Right kidney (tissue), 9 donors: ENCODE measurements around the gene KRT39.
"Not testable (repeated sequence)": the region's sequence is repeated elsewhere in the genome, so short reads cannot be mapped to it uniquely, and the experiment has no call there.

Source experiments
- DNase-seq: peaks from one replicate; pipeline ENCODE4 v3.0.0-alpha.2; 2016
- long read RNA-seq, 8 donors: transcript quantifications; one replicate each; lab custom pipeline, GENCODE V29; 2026

Gene KRT39
- long read RNA-seq, donor 1 = 0 reads
- long read RNA-seq, donor 2 = 0 reads
- long read RNA-seq, donor 3 = 0 reads
- long read RNA-seq, donor 4 = 0 reads
- long read RNA-seq, donor 5 = 0 reads
- long read RNA-seq, donor 6 = 0 reads
- long read RNA-seq, donor 7 = 0 reads
- long read RNA-seq, donor 8 = 0 reads

DNA sequence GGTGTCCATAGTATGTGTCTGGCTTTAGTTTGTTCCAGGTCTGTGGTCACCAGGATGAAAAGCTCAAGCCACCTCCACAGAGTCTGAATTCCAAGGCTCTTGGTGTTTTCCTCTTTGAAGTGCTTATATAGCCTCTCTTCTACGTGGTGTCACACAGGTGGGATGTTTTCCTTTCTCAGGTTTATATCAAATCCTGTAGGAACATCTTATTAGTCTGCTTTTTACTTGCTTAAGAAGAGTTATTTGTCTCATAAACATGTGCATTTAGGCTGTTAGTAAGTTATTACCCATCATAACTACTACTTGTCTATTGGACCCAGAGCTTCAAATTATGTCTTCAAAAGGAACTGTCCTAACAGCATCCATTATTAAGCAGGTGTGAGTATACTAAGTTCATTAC is at the start of gene KRT39:
KRT39 (minus strand) TSS at position 101 of the 400 bp plus-strand sequence; CDS start at position 9, 92 bp downstream.
- no peak for DNase-seq

DNA sequence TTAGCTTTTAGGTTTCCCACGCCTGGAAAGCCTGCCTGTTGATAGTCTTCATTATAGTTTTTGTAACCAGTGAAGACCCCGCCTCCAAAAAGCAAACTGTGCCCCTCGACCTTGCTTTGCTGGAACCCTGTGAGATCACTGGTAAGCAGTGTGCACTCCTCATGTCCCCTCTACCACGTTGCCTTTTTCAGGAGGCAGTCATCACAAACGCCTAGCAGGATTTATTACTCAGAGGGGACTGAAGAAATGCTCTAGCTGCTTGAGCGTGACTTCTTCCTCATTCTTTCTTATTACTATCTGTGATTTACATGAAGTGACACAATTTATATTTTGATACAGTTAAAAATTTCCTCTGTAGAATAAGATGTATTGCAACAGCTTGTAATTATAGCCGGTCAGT is 48.7 kb upstream of the KRT39 start:
- no peak for DNase-seq

DNA sequence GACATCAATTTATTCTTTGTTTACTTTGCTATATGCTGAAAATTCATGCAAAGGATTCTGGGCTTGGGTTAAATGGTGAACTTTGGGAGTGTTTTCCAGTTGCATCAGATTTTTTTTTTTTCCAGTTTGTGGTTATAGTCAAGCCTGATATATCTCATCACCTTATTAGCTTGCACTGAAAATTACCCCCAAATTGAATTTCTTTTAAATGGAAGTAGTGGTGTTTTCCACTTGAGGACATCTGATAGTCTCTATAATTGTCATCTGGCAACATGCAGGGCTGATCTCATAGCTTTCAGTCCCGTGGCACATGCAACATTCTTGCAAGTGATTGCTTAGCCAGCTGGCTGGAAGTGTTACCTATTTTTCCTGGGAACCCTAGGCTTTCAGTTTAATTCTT is 46.9 kb upstream of the KRT39 start:
- DNase-seq = no peak

DNA sequence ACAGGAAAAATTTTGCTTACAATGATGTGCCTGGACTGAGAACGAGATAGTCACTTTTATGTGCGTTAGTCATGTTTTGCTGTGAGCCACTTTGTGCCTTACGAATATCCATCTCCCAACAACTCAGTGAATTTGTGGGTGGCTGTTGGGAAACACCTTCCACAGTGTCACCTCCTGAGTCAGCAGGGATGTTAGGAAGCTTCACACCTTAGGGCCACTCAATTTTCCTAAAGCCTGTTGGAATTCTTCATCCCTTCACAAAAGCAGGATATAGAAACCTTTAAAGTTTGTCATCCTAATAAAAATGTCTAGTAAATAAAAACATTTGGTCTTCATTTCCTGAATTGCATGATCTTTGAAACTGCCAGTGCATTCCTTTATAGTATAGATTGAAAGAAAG is 46.4 kb upstream of the KRT39 start:
- no peak for DNase-seq

DNA sequence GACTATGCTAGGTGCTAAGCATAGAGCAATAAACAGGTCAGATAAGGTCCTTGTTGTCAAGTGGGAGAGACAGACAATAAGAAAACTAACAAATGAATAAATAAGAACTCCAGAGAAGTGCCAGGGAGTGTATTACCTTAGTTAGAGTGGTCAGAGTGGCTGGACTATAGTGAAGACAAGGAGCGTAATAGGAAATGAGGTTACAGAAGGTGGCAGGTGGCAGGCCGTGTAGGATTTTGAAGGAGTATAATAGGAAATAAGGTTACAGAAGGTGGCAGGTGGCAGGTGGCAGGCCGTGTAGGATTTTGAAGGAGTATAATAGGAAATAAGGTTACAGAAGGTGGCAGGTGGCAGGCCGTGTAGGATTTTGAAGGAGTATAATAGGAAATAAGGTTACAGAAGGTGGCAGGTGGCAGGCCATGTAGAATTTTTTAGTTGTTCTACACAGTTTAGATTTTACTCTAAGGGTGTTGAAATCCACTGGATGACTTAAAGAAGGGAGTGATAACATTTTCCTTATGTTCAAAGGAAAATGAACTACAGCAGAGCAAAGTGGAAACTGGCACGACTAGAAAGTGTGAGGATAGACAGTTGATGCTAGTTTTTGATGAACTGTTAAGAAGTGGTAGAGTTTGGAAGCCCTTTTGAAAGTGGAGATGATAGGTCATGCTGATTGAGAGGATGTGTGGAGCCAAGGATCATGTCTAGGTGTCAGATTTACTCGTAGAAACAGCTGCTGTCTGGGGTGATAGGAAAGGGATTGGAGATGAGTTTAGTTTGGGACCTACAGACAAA is 45.8 kb upstream of the KRT39 start:
- no peak for DNase-seq

DNA sequence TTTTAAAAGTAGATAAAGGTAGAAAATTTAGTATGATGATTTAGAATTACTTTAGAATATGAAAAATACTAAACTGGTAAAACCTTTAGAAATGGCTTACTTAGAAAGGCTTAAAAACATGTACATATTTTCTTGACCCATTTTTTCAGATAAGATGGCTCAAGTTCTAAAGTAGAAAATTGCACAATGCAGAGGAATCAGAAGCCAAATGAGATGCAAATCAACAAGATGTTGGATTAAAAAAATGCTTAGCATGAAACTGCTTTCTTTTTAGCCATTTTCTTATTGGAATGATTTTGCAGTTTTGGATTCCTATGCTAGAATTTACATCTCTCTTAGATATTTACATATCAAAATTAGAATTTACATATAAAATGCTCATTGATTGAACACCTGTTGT is 43.7 kb upstream of the KRT39 start:
- no peak for DNase-seq

DNA sequence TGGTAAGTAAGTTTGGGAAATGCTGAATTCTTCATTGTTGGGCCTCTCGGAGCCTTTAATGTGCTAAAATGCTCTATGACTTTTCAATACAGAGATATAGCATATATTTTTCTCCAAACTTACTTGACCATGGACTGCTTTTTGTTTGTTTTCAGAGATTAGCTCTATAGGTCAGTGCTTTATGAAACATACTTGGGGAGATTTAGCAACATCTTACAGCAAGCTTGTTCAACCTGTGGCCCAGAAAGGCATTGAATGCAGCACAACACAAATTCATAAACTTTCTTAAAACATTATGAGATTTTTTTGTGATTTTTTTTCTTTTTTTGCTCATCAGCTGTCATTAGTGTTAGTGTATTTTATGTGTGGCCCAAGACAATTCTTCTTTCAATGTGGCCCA is 43.2 kb upstream of the KRT39 start:
- no peak for DNase-seq

DNA sequence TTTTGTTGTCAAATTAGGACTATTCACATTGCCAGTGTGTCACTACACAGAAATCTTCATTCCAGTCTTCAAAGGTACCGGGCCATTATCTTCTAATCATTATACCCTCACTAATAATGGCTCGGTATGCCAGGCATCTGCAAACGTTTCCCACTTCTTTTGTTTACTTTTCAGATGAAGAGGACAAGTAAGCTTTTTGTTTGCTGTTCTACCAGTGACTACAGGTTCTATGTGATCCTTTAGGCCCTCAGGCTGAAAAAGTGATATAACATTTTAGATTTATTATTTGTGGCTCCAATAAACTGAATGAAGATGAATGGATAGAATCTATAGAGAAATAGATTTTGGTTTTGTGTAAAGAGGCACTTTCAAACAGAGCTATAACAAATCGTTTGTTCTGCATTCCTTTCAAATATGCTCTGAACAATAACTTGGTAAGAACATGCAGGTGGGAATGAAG is 42.6 kb upstream of the KRT39 start:
- DNase-seq = no peak

DNA sequence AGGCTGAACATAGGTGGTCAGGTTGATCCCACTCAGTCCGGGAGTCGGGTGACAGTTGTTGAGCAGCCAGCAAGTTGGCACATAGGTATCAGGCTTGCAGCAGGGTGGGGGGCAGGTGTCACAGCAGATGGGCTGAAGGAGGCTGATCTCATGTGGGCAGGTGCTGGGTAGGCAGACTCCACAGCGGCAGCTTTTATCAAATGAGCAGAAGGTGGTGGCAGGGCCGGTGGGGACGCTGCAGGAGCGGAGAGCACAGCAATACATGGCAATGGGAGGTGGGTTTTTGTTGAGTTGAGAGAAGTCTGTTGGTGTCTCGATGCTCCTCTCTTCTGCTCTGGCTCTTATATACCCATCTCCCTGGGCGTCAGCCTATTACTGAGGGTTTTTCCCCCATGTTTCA is 42.1 kb upstream of the KRT39 start, which contains the start of gene KRTAP3-1:
KRTAP3-1 (minus strand) TSS at position 318 of the 400 bp plus-strand sequence; CDS start at position 264, 54 bp downstream.
- no peak for DNase-seq

DNA sequence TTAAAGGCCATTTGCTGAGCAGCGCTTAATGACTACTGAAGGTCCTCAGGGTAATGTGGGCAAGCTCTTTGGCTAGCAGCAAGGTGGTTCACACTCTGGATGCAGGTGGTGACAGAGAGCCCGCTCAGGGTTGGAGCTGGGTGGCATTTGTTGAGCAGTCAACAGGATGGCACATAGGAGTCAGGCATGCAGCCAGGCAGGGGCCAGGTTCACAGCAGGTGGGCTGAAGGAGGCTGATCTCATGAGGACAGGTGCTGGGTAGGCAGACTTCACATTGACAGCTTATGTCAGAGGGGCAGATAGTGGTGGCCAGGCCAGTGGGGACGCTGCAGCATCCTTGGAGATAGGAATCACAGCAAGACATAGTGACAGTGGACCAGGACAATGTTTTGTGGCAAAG is 37.6 kb upstream of the KRT39 start:
- DNase-seq = no peak

DNA sequence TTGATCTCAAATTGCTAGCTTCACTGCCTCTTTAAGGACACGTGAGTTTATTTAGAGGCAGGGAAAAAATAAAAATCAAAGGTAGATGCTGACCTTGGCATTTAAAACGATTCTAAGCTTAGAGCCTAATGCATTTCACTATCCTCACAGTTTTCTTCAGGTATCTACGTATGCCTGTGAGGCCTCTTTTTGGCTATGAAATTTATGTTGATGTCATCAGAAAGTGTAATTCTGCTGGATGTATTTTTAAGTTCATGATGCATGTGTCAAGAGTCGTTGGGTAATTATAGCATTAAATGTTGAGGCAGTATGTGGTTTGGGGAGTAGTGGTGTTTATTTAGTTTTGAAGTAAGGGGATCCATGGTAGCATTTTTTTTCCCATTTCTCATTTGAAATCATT is 37.2 kb upstream of the KRT39 start:
- DNase-seq = no peak

DNA sequence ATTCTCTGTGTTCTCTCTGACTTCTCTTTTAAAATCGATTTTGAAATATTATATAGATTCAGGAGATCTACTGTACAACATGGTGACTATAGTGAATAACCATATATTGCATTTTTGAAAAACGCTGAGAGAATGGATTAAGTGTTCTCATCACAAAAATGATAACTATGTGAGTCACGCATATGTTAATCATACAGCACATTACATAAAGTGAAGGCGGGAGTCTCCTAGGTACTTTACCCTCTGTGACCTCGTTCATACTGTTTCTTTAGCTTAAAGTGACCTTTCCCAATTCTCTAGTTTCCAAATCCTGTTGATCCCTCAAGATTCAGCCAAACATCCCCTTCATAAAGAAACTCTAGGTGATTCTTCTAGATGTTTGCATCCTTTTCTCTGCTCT is 36.1 kb upstream of the KRT39 start:
- DNase-seq = no peak

DNA sequence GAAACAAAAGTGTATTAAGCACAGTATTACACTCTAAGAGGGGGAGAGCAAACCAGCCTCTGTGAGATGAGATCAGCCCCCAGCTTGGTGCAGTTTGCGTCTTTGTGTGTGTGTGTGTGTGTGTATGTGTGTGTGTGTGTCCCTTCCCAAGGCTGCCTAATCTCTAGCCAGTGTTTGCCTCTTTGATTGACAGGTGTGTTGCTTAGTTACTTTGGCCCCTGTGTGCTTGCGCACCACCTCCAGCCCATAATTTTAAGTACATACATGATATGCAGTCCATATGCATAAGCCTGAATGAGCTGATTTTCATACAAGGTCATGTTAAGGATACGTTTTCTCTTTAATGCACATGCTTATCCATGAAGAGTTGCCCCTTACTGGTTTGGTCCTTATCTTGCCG is 35.0 kb upstream of the KRT39 start:
- DNase-seq = no peak

DNA sequence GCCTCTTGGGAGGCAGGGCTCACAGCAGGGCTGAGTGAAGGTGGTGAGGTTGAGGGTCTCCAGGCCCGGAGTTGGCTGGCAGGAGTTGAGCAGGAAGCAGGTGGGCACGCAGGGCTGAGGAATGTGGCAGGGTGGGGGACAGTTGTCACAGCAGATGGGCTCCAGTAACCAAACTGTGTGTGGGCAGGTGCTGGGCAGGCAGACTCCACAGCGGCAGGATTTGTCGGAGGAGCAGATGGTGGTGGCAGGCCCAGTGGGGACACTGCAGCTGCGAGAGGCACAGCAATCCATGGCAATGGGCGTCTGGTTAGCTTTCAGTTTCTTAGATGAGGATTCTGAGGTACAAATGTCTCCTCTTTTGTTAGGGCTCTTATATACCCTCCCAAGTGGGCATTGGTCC is 32.8 kb upstream of the KRT39 start, which contains the start of gene KRTAP3-2:
KRTAP3-2 (minus strand) TSS at position 344 of the 400 bp plus-strand sequence; CDS start at position 291, 53 bp downstream.
- DNase-seq = not testable (repeated sequence)

DNA sequence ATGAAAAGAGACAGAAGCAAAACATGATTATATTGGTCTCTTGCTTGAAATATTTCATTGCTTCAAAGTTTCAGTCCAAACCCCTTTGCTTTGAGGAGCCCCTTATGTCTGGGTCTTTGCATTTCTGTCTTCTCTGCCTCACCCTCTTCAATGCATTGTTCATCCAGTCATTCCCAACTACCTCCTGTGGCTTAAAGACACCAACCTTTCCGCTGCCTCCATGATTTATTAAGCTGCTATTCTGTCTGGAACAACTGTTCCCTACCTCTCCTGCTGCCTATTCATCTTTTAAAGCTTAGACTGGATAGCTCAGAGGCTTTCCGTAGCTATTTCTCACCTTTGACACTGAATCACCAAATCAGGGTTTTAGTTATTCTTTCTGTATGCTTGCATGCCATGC is 30.6 kb upstream of the KRT39 start:
- DNase-seq = no peak

DNA sequence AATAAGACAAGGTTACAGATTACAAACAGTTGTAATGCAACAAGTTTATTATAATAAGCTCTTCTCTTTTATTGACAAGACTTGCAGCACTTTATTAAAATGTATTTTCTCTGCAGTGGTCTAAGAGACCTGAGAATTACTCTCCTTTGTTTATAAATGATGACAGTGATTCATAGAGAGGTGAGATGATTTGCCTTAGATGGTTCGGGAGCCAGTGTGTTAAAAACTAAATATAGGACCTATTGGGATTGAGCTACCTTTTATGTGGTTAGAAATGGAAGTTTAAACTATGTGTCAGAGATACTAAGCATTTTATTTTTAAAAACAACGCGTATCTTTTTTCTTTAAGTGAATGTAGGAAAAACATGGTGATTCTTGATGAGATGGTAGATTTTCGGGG is 30.1 kb upstream of the KRT39 start:
- no peak for DNase-seq

DNA sequence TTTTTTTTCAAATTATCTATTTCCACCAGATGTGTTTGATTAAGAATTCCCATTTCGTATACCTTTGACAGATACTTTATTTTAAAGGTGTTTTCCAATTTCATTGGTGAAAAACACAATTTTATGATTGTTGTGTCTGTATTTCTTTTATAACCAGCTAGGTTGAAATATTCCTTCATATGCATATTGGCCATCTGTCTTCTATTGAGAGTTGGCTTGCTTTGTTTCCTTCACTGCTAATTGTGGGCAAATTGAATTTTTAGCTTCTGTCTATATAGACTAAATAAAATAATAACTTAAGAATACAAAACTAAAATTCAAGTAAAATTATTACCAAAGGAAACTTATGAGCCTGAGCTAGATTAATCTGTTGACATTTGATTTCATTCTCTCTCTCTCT is 28.4 kb upstream of the KRT39 start:
- DNase-seq = no peak

DNA sequence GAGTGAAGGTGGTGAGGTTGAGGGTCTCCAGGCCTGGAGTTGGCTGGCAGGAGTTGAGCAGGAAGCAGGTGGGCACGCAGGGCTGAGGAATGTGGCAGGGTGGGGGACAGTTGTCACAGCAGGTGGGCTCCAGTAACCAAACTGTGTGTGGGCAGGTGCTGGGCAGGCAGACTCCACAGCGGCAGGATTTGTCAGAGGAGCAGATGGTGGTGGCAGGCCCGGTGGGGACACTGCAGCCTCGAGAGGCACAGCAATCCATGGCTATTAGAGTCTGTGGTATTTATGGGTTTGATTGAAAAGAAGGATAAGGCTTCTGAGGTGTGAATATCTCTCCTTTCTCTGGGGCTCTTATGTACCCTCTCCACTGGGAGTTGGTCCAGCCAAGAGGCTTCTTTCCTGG is 27.1 kb upstream of the KRT39 start, which contains the start of gene KRTAP3-3:
KRTAP3-3 (minus strand) TSS at position 326 of the 400 bp plus-strand sequence; CDS start at position 259, 67 bp downstream.
- DNase-seq = no peak

DNA sequence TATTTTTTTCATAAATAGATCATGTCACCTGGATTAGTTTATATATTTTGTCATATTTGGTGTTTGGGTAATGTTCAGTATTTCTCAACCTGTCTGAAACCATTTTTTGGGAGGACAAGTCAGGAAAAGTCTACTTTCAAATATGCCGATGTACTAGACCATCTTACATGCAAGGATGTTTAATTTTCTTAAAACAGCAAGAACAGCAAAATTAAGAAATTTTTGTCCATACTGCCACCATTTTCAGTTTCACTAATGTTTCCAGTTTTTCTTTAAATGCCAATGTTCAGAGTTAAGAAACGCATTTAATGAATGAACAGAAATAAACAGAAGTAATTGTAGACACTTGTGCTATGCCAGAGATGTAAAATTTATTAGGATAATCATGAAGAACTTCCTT is 26.3 kb upstream of the KRT39 start:
- no peak for DNase-seq

DNA sequence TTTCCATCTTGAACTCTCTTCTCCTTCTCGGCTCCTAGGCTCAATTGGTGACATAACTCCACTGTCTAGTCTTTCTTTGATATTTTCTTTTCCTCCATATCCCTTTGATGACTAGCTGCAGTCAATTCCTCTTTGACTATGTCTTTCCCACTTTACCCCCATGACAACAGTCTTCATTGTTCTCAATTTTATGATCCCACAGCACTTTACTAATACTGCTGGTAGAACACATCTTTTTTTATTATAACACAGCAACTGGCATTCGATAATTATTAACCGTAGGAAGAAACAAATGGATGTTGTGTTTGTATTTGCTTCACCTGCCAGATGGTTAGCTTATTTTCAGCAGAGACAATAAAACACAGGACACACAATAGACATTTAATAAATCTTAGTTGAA is 25.9 kb upstream of the KRT39 start:
- no peak for DNase-seq

DNA sequence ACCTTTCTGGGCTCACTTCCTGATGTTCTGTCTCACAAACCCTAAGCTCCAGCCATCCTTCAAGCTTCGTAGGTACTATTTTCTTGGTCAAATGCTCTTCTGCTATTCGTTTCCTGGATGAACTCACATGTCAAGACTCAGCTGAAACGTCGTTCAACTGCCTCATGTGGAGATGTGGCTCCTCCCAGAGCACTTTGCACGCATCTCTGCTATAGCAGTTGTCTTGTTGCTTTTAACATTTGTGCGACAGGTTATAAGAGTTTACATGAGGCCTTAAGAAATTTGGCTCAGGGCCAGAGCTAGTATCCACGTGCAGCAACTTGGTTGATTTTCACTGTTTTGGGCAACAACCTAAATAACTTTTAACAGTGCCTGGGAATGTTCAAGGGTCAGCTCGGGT is 20.2 kb upstream of the KRT39 start:
- DNase-seq = no peak

DNA sequence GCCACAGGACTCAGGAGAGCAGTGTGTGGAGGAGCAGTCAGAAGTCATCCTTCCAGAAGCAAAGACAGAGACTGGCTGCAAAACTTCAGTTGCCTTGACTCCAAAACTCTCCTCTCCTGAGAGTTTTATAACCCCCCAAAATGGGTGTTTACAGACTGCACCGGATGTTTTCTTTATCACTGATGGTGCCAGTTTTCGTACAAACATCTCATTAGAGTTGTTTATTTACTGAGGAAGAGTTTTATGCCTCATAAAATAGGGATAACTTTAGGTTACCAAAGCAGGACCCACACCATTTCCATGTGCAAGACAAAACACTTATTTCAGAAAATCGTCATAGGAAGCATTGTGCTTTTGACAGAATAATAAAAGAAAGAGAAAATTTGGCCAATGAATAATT is 17.5 kb upstream of the KRT39 start, which contains the start of gene KRT40:
KRT40 (minus strand) TSS at position 101 of the 400 bp plus-strand sequence; CDS start at position 48, 53 bp downstream.
- DNase-seq = no peak

DNA sequence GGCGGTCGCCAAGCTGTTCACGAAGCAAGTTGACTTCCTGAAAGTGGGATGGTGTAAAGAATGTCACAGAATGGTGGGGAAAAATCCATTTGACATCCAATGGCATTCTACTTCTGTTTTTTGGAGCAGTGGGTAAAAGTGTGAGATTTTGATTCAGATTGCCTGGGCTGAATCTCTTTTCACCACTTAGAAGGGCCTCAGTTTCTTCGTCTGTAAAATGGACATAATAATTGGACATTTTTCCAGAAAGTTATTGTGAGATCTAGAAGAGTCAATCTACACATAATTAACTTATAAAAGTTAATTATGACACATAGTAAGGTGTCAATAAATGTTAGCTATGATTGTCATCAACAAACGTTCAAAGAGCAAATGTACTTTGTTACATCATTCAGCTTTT is 14.4 kb upstream of the KRT39 start:
- DNase-seq = no peak

DNA sequence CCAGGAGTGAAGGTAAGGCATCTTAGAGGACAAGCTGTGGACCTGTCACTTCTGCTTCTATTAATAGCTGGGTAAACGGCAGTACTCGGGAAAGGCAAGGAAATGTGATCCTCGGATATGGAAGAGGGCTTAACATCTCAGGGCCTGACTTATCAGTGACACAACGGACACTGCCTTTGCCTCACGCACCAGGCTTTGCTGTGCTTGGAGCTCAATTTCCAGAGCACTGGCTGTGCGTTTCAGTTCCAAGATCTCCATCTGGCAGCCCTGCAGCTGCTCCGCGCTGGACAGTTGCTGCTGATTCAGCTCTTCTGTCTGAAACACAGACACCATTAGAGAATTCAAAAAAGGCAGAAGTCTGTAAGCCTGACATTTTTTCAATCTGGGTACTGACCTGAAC is 13.8 kb upstream of the KRT39 start:
- DNase-seq = peak; percentile 22
